Esophagus muscularis mucosa (tissue), 4 donors: ENCODE measurements around the gene PEAK3. TPM values are rescaled to one million over a fixed set of nuclear protein-coding genes. Genes with fewer than 3 reads are reported as not detected.

Experiments used
- DNase-seq: peaks from one replicate; pipeline ENCODE4 v3.0.0-alpha.2; 2017; ENCODE audit errors: extremely low spot score
- H3K27ac ChIP-seq, 4 donors: fragments of 200-600 bp; sonication (generic); replicated peaks in 1 of 4; 1 replicate in 3 of 4; 2 replicates in 1 of 4; pipeline ENCODE4 v1.5.1; 2016 to 2019; ENCODE audit warnings: mild to moderate bottlenecking in 1 of 4
- H3K27me3 ChIP-seq, 4 donors: fragments of 200-600 bp; sonication (generic); one replicate each; pipeline versions ENCODE4 v1.5.1 to v1.6.0; 2016 to 2019
- H3K36me3 ChIP-seq, 4 donors: fragments of 200-600 bp; sonication (generic); one replicate each; pipeline ENCODE4 v1.5.1; 2016 to 2019
- H3K4me1 ChIP-seq, 4 donors: fragments of 200-600 bp; sonication (generic); one replicate each; pipeline ENCODE4 v1.5.1; 2016 to 2019
- H3K4me3 ChIP-seq, 4 donors: fragments of 200-600 bp; sonication (generic); 1 replicate in 2 of 4; 2 replicates in 2 of 4; pipeline ENCODE4 v1.5.1; 2016 to 2019; ENCODE audit warnings: mild to moderate bottlenecking in 4 of 4, moderate library complexity in 1 of 4
- H3K9me3 ChIP-seq, 4 donors: fragments of 200-600 bp; sonication (generic); 1 replicate in 3 of 4; 2 replicates in 1 of 4; pipeline ENCODE4 v1.5.1; 2016 to 2019
- CTCF ChIP-seq, 3 experiments: fragments of 200-600 bp in 2 of 3; fragments of 450-650 bp in 1 of 3; sonication (generic) in 2 of 3; IDR thresholded peaks; one replicate each; pipeline ENCODE4 v1.5.1; 2017 to 2019; ENCODE audit warnings: antibody characterized with exemption in 3 of 3, mild to moderate bottlenecking in 2 of 3, moderate library complexity in 1 of 3
- EP300 ChIP-seq: sonication (generic); formaldehyde crosslinking; IDR thresholded peaks from one replicate; pipeline ENCODE4 v1.6.1; 2017; ENCODE audit warnings: antibody characterized with exemption
- POLR2A ChIP-seq: fragments of 450-650 bp; IDR thresholded peaks from one replicate; pipeline ENCODE4 v1.6.1; 2017; ENCODE audit warnings: antibody characterized with exemption, moderate library complexity, mild to moderate bottlenecking, low read depth
- POLR2AphosphoS5 ChIP-seq, 2 donors: sonication (generic); formaldehyde crosslinking; IDR thresholded peaks; one replicate each; pipeline ENCODE4 v1.6.1; 2017; ENCODE audit warnings: antibody characterized with exemption in 2 of 2
- WGBS: methylation state at CpG from one replicate; pipeline ENCODE4 v1.1.5; 2018; 5-methylcytosine and 5-hydroxymethylcytosine counted together
- intact Hi-C: fragments of 100-400 bp; cut with DNase I; formaldehyde crosslinking; loops from one replicate; pipeline ENCODE4 v1.15.1; 2023
- total RNA-seq, 4 donors: library from RNA; depleted of rRNA; stranded (reverse); fragments of >200 nt; gene quantifications; one replicate each; pipeline versions ENCODE4 v1.1.0 to v1.2.1, GENCODE V29; 2016

Gene PEAK3
- total RNA-seq, 4 donors from 2014 or later = 0.78 to 2.3 (median 1.3) TPM

DNA sequence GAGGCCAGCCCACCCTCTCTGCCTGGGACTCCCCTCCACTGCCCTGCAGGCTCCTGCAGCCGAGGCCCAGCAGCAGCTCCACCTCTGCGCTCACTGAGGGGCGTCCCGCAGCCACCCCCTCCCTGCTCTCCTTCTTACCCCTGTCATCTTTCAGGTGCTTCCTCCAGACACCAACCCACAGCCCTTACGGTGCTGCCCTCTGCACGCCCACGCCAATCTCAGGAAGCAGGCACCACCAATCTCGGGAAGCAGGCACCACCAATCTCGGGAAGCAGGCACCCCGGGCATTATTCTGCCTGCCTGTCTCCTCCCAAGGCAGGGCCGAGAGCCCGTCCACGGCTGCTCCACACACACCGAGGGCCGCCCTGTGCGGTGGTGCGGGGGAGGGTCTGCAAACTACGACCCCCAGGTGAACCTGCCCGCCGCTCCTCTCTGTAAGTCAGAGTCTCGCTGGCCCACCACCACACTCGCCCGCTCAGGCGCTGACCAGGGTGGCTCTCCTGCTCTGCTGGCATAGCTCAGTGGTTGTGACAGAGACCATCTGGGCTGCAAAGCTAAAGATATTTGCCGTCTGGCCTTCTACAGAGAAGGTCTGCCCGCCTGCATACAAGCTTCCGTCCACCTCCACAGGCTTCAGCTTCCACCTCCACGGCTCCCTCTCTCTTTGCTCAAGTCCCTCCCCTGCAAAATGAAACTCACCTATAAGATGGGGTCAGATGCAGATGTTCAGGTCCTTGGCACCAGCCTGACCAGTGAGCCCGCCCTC, 43.5 kb upstream of the PEAK3 start:
- 69% methylated on average over 26 of the region's 29 CpGs for WGBS

GRCh38 chr19:2324220-2324948, 42.4 kb upstream of the PEAK3 start:
- no peaks in the 10 kb centered on the region for H3K27me3 ChIP-seq
- DNase-seq = no peak
- no peak overlapping the region for H3K27ac ChIP-seq
- H3K4me1 ChIP-seq = peaks cover 20 to 32% (median 26%) of the 10 kb centered on the region in 4 donors
- no peak overlapping the region for H3K4me3 ChIP-seq
- intact Hi-C loops = no loop called here
- WGBS = 92% methylated on average over 20 of the region's 34 CpGs
- peaks cover 5 to 53% (median 50%) of the 10 kb centered on the region in 4 donors for H3K36me3 ChIP-seq
- TF ChIP-seq POLR2AphosphoS5 (IDR thresholded peaks at IDR 0.05) (no peak), POLR2A (no peak), EP300 (no peak), CTCF (IDR thresholded peaks at IDR 0.05) (no peak)
- H3K9me3 ChIP-seq = no peaks in the 10 kb centered on the region

More for the DNA sequence above, 43.5 kb upstream of the PEAK3 start:
- intact Hi-C loops = loop anchor here (5.0 kb wide), 2 partner anchors 48 to 173 kb away; partner anchors contain the start of gene AP3D1
- Histone ChIP-seq H3K9me3 (no peaks in the 10 kb centered on the region), H3K27me3 (no peaks in the 10 kb centered on the region), H3K4me1 (peaks cover 31 to 43% (median 37%) of the 10 kb centered on the region in 4 donors), H3K36me3 (peaks cover 5 to 53% (median 50%) of the 10 kb centered on the region in 4 donors), H3K4me3 (no peak overlapping the region), H3K27ac (no peak overlapping the region)
- no peak for DNase-seq
- TF ChIP-seq POLR2A (no peak), EP300 (no peak)

GRCh38 chr19:2323707-2324106, 41.7 kb upstream of the PEAK3 start:
- H3K36me3 ChIP-seq = peaks cover 5 to 53% (median 50%) of the 10 kb centered on the region in 4 donors
- no peak overlapping the region for H3K27ac ChIP-seq
- WGBS = 92% methylated on average over 16 of the region's 19 CpGs
- DNase-seq = no peak
- H3K4me1 ChIP-seq = peaks cover 15 to 26% (median 20%) of the 10 kb centered on the region in 4 donors
- H3K27me3 ChIP-seq = no peaks in the 10 kb centered on the region
- H3K4me3 ChIP-seq = no peak overlapping the region
- intact Hi-C loops = no loop called here
- no peak for TF ChIP-seq POLR2A
- no peak for TF ChIP-seq POLR2AphosphoS5 (IDR thresholded peaks at IDR 0.05)
- no peak for TF ChIP-seq CTCF (IDR thresholded peaks at IDR 0.05)
- no peak for TF ChIP-seq EP300
- no peaks in the 10 kb centered on the region for H3K9me3 ChIP-seq

GRCh38 chr19:2321565-2322283, 39.7 kb upstream of the PEAK3 start:
- TF ChIP-seq POLR2AphosphoS5 (IDR thresholded peaks at IDR 0.05) = no peak
- no peak for TF ChIP-seq CTCF (IDR thresholded peaks at IDR 0.05)
- TF ChIP-seq EP300 = no peak
- TF ChIP-seq POLR2A = no peak
- H3K4me1 ChIP-seq = peaks cover 3 to 13% (median 7%) of the 10 kb centered on the region in 4 donors
- no peak overlapping the region for H3K27ac ChIP-seq
- DNase-seq = no peak
- H3K36me3 ChIP-seq = peaks cover 5 to 53% (median 50%) of the 10 kb centered on the region in 4 donors
- H3K27me3 ChIP-seq = no peaks in the 10 kb centered on the region
- 86% methylated on average over 30 of the region's 39 CpGs for WGBS
- no peaks in the 10 kb centered on the region for H3K9me3 ChIP-seq
- no peak overlapping the region for H3K4me3 ChIP-seq
- intact Hi-C loops = no loop called here
